ENCODE results near the gene MYOZ2. TPM values are rescaled to one million over a fixed set of nuclear protein-coding genes. Genes with fewer than 3 reads are reported as not detected.

The MYOZ2 gene
- total and polyA plus RNA-seq, 2 of the 13 experiments (the other 11 are each of a cell fraction or from before 2014, with no cell fraction given): 0.03 TPM; not detected in 1

- no peak for TF ChIP-seq GMEB1 (CRISPR knock-in tag; IDR thresholded peaks at IDR 0.05; ENCODE audit: borderline replicate concordance)
- TF ChIP-seq ZFAT (CRISPR knock-in tag; conservative IDR thresholded peaks at IDR 0.05): no peak
- TF ChIP-seq RELA (CRISPR knock-in tag; IDR thresholded peaks at IDR 0.05): no peak
- 0 out of 2 replicates have a peak, but pooled peaks have one; percentile 44 for TF ChIP-seq ZNF558 (CRISPR knock-in tag; IDR thresholded peaks at IDR 0.05; ENCODE audit: borderline replicate concordance)
- peak; percentile 29; the same call in 1 of the 2 replicates for TF ChIP-seq LBX2 (CRISPR knock-in tag; IDR thresholded peaks at IDR 0.05; ENCODE audit: borderline replicate concordance)
- TF ChIP-seq ZNF678 (CRISPR knock-in tag; IDR thresholded peaks at IDR 0.05): no peak; the same call in 1 of the 2 replicates
- peak; percentile 10 for TF ChIP-seq MXD1 (CRISPR knock-in tag; IDR thresholded peaks at IDR 0.05)
- no peak; the same call in none of the 2 replicates for TF ChIP-seq KDM5B (CRISPR knock-in tag; IDR thresholded peaks at IDR 0.05; ENCODE audit: borderline replicate concordance)
- TF ChIP-seq MLX (CRISPR knock-in tag; IDR thresholded peaks at IDR 0.05): no peak
- no peak for TF ChIP-seq SNRNP70 (IDR thresholded peaks at IDR 0.05; ENCODE audit: low read depth, low read length)
- TF ChIP-seq RXRA (CRISPR knock-in tag; IDR thresholded peaks at IDR 0.05): peak; percentile 75
- TF ChIP-seq NCOA5 (CRISPR knock-in tag; IDR thresholded peaks at IDR 0.05): no peak
- TF ChIP-seq TCF7L2 (IDR thresholded peaks at IDR 0.05; ENCODE audit: low read depth, low read length): no peak
- no peak for TF ChIP-seq ZNF207 (IDR thresholded peaks at IDR 0.05; ENCODE audit: borderline replicate concordance)
- TF ChIP-seq ZNF572 (CRISPR knock-in tag; IDR thresholded peaks at IDR 0.05): no peak
- TF ChIP-seq ZNF24 (IDR thresholded peaks at IDR 0.05): no peak
- TF ChIP-seq, protein P1, sequence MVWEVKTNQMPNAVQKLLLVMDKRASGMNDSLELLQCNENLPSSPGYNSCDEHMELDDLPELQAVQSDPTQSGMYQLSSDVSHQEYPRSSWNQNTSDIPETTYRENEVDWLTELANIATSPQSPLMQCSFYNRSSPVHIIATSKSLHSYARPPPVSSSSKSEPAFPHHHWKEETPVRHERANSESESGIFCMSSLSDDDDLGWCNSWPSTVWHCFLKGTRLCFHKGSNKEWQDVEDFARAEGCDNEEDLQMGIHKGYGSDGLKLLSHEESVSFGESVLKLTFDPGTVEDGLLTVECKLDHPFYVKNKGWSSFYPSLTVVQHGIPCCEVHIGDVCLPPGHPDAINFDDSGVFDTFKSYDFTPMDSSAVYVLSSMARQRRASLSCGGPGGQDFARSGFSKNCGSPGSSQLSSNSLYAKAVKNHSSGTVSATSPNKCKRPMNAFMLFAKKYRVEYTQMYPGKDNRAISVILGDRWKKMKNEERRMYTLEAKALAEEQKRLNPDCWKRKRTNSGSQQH (CRISPR knock-in tag; IDR thresholded peaks at IDR 0.05; ENCODE audit: low read depth): no peak
- no peak; the same call in 1 of the 2 replicates for TF ChIP-seq EEA1 (CRISPR knock-in tag; IDR thresholded peaks at IDR 0.05; ENCODE audit: borderline replicate concordance)
- no peak; the same call in 1 of the 2 replicates for TF ChIP-seq ARHGAP35 (CRISPR knock-in tag; IDR thresholded peaks at IDR 0.05; ENCODE audit: borderline replicate concordance)
- no peak for TF ChIP-seq NFIC (IDR thresholded peaks at IDR 0.05; ENCODE audit: low read length)
- TF ChIP-seq ZNF550 (CRISPR knock-in tag; IDR thresholded peaks at IDR 0.05; ENCODE audit: borderline replicate concordance): no peak
- peak; percentile 23 for TF ChIP-seq ELF3 (CRISPR knock-in tag; IDR thresholded peaks at IDR 0.05)
- TF ChIP-seq PHF20 (CRISPR knock-in tag; IDR thresholded peaks at IDR 0.05): 0 out of 2 replicates have a peak, but pooled peaks have one; percentile 17
- no peak for TF ChIP-seq FIP1L1 (IDR thresholded peaks at IDR 0.05; ENCODE audit: borderline replicate concordance, insufficient read depth, low read depth, low read length)
- TF ChIP-seq FOSL2 (CRISPR knock-in tag; IDR thresholded peaks at IDR 0.05): no peak
These were observed 77.5 kb downstream of the MYOZ2 start (continued) for GRCh38 chr4:119212964-119213606.

Measured in HepG2 (cell line).